ENCODE measurements around the gene SHROOM3.

- TF ChIP-seq EP300 (IDR thresholded peaks at IDR 0.05) (peak in 1 of 4 donors; percentile 65), CTCF (IDR thresholded peaks at IDR 0.05) (no peak), POLR2A (IDR thresholded peaks at IDR 0.05) (no peak), POLR2AphosphoS5 (IDR thresholded peaks at IDR 0.05) (no peak)
These were observed 149.5 kb downstream of the SHROOM3 start for GRCh38 chr4:76584241-76585152.
